Large intestine (tissue), 3 donors: ENCODE data around the gene MMP23B. TPM values are rescaled to one million over a fixed set of nuclear protein-coding genes. Genes with fewer than 3 reads are reported as not detected.
"Not testable (repeated sequence)": the region's sequence is repeated elsewhere in the genome, so short reads cannot be mapped to it uniquely, and the experiment has no call there.

Experiments
- DNase-seq, 2 donors: peaks; one replicate each; pipeline versions ENCODE4 v3.0.0 to v3.0.0-alpha.2; 2013
- H3K27ac ChIP-seq: one replicate; pipeline ENCODE4 v1.5.1; 2013; ENCODE audit warnings: low read length
- H3K27me3 ChIP-seq: 2 replicates; pipeline ENCODE4 v1.6.1; 2013; ENCODE audit warnings: low read length; ENCODE audit not compliant: control insufficient read depth, insufficient read depth
- H3K36me3 ChIP-seq: 2 replicates; pipeline ENCODE4 v1.6.1; 2013; ENCODE audit warnings: low read length; ENCODE audit not compliant: control insufficient read depth, insufficient read depth
- H3K4me1 ChIP-seq: one replicate; pipeline ENCODE4 v1.6.1; 2013; ENCODE audit warnings: low read length; ENCODE audit not compliant: control insufficient read depth, insufficient read depth
- H3K4me3 ChIP-seq: one replicate; pipeline ENCODE4 v1.5.1; 2013; ENCODE audit warnings: low read length
- H3K9me3 ChIP-seq: one replicate; pipeline ENCODE4 v1.6.1; 2013; ENCODE audit warnings: mild to moderate bottlenecking, low read depth, low read length, moderate library complexity; ENCODE audit not compliant: control insufficient read depth
- WGBS: methylation state at CpG from one replicate; pipeline ENCODE4 v1.1.5; 2013; ENCODE audit warnings: low lambda C conversion rate; ENCODE audit not compliant: insufficient coverage; 5-methylcytosine and 5-hydroxymethylcytosine counted together
- polyA plus RNA-seq: library from polyadenylated mRNA; unstranded; fragments of 120-200 nt; gene quantifications from one replicate; pipeline ENCODE4 v1.2.1, GENCODE V29; 2013

MMP23B gene
- polyA plus RNA-seq, 1 donor = 10.7 TPM

- Histone ChIP-seq H3K27ac (no peak overlapping the region), H3K9me3 (no peaks in the 10 kb centered on the region), H3K27me3 (no peaks in the 10 kb centered on the region), H3K36me3 (peaks cover 47% of the 10 kb centered on the region), H3K4me1 (no peaks in the 10 kb centered on the region), H3K4me3 (no peak overlapping the region)
- 75% methylated on average over 4 of the region's 27 CpGs for WGBS
- DNase-seq = no peak
These were observed 39.6 kb downstream of the MMP23B start for GRCh38 chr1:1671365-1672119.

DNA sequence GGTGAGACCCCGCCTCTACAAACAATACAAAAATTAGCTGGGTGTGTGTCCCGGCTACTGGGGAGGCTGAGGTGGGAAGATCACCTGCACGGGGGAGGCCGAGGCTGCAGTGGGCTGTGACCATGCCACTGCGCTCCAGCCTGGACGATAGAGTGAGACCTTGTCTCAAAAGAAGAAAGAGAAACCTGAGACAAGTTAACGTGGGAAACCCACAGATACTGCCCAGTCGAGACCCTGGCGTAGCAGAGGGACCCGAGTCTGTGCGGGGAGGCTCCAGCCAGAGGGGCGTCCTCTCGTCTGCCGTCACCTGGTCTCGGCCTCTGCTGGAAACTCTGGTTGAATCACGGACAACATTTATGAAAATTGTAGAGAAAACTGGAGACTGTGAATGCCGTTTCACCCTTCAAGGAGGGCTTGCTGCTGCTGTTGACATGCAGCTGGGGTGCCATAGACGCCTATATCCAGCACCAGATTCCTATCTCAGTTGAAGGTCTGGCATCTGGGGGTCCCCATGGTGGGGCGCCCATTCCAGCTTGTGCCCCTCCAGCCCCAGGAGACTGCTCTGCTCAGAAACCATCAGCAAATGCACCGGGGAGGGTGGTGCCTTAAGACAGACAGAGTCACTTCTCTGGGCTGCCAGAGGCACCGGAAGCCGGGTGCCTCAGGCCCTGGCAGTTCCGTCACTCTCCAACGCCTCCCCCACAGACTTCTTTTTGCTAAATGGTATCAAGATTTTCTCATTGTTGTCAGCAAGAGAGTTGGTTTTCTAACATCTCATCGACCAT lies 40.4 kb downstream of the MMP23B start:
- no peak overlapping the region for H3K4me3 ChIP-seq
- no peaks in the 10 kb centered on the region for H3K27me3 ChIP-seq
- H3K9me3 ChIP-seq = no peaks in the 10 kb centered on the region
- H3K36me3 ChIP-seq = peaks cover 46% of the 10 kb centered on the region
- no CpG with 5 or more reads among the region's 25 CpGs for WGBS
- H3K27ac ChIP-seq = no peak overlapping the region
- peaks cover under 1% of the 10 kb centered on the region for H3K4me1 ChIP-seq
- no peak for DNase-seq

DNA sequence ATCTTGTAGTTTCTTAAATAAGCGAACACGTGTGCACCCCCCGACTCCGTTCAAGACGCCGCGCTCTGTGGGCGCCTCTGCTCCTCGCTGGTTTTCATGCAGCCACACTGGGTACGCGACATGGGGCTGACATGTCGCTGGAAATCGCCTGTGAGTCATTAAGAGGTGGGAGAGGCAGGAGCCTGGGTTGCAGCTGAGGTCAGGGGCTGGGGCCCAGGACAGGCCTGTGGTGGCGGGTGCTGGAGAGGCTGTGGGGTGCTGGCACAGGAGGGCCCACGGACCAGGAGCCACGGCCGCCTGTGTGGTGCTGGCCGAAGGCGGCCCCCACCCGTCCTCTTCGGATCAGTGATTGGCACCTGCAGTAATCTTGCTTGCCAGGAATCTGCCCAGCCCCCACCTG lies 42.8 kb downstream of the MMP23B start:
- not testable (repeated sequence) for DNase-seq, H3K27me3 ChIP-seq, H3K4me3 ChIP-seq, H3K27ac ChIP-seq, H3K9me3 ChIP-seq
- Histone ChIP-seq H3K4me1 (peaks cover 21% of the 10 kb centered on the region), H3K36me3 (peaks cover 30% of the 10 kb centered on the region)
- WGBS = no CpG with 5 or more reads among the region's 21 CpGs

GRCh38 chr1:1675218-1675617 lies 43.2 kb downstream of the MMP23B start:
- not testable (repeated sequence) for H3K27ac ChIP-seq, H3K4me3 ChIP-seq, H3K9me3 ChIP-seq, DNase-seq, H3K27me3 ChIP-seq
- no CpG with 5 or more reads among the region's 18 CpGs for WGBS
- peaks cover 28% of the 10 kb centered on the region for H3K36me3 ChIP-seq
- peaks cover 21% of the 10 kb centered on the region for H3K4me1 ChIP-seq

DNA sequence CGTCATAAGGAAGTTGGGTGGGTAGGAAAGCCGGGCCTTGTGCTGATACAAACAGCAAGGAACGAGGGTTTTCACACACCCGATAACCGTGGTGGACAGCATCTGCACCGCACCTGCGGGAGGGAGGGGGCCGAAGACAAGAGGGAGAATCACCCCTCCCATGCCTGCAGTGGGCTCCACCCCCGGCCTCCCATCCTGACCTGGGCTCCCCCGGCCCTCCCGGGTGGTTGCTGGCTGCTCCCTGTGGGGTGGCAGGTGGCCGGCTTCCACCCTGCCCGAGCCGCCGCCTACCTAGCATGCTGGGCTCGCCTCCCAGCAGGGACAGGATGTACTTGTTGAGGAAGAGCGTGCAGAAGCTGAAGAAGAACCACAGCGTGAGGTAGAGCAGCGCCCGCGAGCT lies 44.1 kb downstream of the MMP23B start:
- peaks cover 21% of the 10 kb centered on the region for H3K4me1 ChIP-seq
- H3K27me3 ChIP-seq, H3K27ac ChIP-seq, DNase-seq, H3K9me3 ChIP-seq, H3K4me3 ChIP-seq: not testable (repeated sequence)
- no CpG with 5 or more reads among the region's 21 CpGs for WGBS
- peaks cover 22% of the 10 kb centered on the region for H3K36me3 ChIP-seq

DNA sequence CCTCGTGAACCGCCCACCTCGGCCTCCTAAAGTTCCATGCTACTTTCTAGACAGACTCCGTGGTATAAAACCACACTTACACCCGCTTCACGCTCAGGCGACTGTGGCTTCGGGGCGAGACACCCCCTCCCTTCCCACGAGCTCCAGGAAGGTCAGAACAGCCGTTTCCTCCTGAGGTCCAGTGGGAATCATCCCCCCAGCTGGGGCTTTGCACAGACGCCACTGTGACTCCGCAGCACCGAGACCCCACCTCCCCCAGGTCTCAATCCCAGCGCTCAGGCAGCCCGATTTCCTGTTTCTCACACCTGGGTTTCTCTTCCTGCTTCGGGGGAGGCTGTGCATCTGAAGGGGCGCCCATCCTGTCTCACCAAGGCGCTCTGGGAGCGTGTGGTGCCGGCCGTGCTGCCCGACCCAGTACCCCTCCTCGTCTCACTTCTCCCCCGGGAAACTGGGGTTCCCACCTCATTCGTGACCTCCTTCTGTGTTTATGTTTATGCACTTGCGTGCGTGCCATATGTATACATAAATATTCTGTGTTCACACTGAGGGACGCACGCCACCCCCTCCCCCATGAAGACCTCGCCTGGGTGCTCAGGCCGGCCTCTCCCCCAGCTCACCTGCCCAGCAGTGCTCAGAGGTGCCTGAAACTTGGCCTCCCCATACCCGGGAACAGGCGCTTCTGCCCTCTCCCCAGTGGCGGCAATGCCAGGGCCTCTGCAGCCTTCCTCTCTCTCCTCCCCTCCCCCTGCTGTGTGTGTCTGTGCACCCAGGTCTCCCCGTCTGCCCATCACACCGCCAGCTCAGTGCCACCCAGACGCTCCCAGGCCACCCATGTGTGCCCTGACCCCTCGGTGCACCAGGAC lies 46.0 kb downstream of the MMP23B start:
- Histone ChIP-seq H3K4me1 (peaks cover 22% of the 10 kb centered on the region), H3K27me3 (no peaks in the 10 kb centered on the region), H3K36me3 (peaks cover 4% of the 10 kb centered on the region), H3K27ac (peak overlapping the region; percentile 76), H3K9me3 (no peaks in the 10 kb centered on the region), H3K4me3 (no peak overlapping the region)
- no CpG with 5 or more reads among the region's 39 CpGs for WGBS
- DNase-seq = no peak

DNA sequence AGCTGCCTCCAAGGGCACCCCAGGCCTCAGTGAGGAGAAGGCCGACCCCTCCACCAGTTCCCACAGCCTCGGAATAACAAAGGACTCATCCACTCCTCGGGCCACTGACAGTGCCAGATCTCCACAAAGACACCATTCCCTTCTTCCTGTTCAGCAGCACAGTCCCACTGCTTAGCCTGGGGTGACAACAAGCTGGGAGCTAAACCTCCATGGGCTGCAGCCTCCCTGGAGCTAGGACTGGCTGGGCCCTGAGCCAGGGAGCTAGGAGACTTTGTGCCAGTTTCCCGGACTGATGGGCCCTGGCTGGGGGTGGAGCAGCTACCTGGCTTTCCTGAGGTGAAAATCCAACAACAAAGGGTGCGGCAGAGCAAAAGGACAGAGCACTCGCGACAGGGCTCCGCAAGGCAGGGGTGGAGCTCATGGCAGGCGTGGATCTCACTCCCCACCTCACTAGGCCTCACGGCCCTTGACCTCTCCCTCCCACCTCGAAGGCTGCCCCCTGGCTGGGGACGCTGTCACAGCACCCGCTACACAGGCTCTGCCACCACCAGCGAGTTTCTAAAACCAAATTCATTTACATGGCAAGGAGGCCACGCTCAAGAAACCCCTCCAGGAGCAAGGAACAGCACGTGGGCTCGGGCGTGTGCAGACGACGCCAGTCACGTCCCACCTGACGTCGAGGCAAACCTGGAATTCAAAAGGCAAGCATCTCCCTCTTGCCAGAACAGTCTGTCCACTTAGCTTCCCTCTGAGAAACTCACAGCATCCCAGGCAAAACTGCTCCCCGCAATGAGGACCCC lies 46.8 kb downstream of the MMP23B start:
- H3K27me3 ChIP-seq = no peaks in the 10 kb centered on the region
- peak overlapping the region; percentile 76 for H3K27ac ChIP-seq
- no peaks in the 10 kb centered on the region for H3K9me3 ChIP-seq
- no CpG with 5 or more reads among the region's 24 CpGs for WGBS
- H3K36me3 ChIP-seq = peaks cover 3% of the 10 kb centered on the region
- peak; percentile 94 for DNase-seq
- peaks cover 29% of the 10 kb centered on the region for H3K4me1 ChIP-seq
- peak overlapping the region; percentile 6 for H3K4me3 ChIP-seq

GRCh38 chr1:1680031-1680911 lies 48.3 kb downstream of the MMP23B start:
- no peaks in the 10 kb centered on the region for H3K9me3 ChIP-seq
- DNase-seq = no peak
- no peaks in the 10 kb centered on the region for H3K27me3 ChIP-seq
- H3K27ac ChIP-seq = peak overlapping the region; percentile 43
- peaks cover 35% of the 10 kb centered on the region for H3K4me1 ChIP-seq
- WGBS = no CpG with 5 or more reads among the region's 32 CpGs
- no peak overlapping the region for H3K4me3 ChIP-seq
- peaks cover under 1% of the 10 kb centered on the region for H3K36me3 ChIP-seq

- H3K36me3 ChIP-seq = peaks cover 3% of the 10 kb centered on the region
- H3K9me3 ChIP-seq = no peaks in the 10 kb centered on the region
- WGBS = no CpG with 5 or more reads among the region's 11 CpGs
- H3K27ac ChIP-seq = peak overlapping the region; percentile 43
- peaks cover 35% of the 10 kb centered on the region for H3K4me1 ChIP-seq
- peak; percentile 38 to 61 for DNase-seq
- no peak overlapping the region for H3K4me3 ChIP-seq
- no peaks in the 10 kb centered on the region for H3K27me3 ChIP-seq
These were observed 48.9 kb downstream of the MMP23B start for GRCh38 chr1:1680912-1681273.
